HEK293T (cell line): ENCODE measurements around the gene ROPN1L.

ENCODE experiments used
- FOXM1 ChIP-seq: fragments of 450-650 bp; IDR thresholded peaks from 2 replicates; pipeline ENCODE4 v1.6.1; 2017; ENCODE audit warnings: mild to moderate bottlenecking, borderline replicate concordance
- HDGF ChIP-seq: fragments of 450-650 bp; IDR thresholded peaks from 2 replicates; pipeline ENCODE4 v1.6.1; 2017; ENCODE audit warnings: antibody characterized with exemption, borderline replicate concordance
- SP1 ChIP-seq: fragments of 450-650 bp; IDR thresholded peaks from 2 replicates; pipeline ENCODE4 v1.6.1; 2017
- SUZ12 ChIP-seq: fragments of 450-650 bp; IDR thresholded peaks from 2 replicates; pipeline ENCODE4 v1.6.1; 2016; ENCODE audit warnings: mild to moderate bottlenecking
- ZNF384 ChIP-seq: fragments of 450-650 bp; IDR thresholded peaks from 2 replicates; pipeline ENCODE4 v1.6.1; 2016
- TF ChIP-seq, protein P1 (sequence below): fragments of 450-650 bp; IDR thresholded peaks from 2 replicates; pipeline ENCODE4 v1.6.1; 2016

DNA sequence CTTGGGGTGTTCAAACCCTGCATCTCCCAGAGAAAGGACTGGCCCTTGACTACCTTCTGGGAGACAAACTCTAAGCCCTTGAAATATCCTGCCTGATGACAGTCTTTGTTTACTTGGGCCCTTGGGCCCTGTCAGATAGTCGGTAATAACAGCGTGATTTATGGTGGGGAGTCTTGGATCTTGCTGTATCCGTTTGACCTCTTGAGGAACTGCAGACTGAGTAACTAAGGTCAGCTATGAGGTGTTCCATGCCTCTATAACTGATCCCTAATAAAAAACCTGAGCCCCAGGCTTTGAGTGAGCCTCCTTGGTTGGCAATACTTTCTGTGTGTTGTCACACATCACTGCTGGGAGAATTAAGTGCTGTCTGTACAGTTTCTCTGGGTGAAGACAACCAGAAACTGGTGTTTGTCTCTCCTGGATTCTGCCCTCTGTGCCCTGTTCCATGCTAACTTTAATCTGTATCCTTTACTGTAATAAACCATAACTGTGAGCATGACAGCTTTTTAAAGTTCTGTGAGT is 66.0 kb downstream of the ROPN1L start:
- TF ChIP-seq SP1 (no peak), ZNF384 (no peak), SUZ12 (no peak), FOXM1 (no peak), HDGF (no peak)
- TF ChIP-seq, protein P1, sequence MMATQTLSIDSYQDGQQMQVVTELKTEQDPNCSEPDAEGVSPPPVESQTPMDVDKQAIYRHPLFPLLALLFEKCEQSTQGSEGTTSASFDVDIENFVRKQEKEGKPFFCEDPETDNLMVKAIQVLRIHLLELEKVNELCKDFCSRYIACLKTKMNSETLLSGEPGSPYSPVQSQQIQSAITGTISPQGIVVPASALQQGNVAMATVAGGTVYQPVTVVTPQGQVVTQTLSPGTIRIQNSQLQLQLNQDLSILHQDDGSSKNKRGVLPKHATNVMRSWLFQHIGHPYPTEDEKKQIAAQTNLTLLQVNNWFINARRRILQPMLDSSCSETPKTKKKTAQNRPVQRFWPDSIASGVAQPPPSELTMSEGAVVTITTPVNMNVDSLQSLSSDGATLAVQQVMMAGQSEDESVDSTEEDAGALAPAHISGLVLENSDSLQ, result peak; percentile 95
